Tongue (tissue), 2 donors: ENCODE data around the gene GNA15. TPM values are rescaled to one million over a fixed set of nuclear protein-coding genes. Genes with fewer than 3 reads are reported as not detected.
A peak's percentile ranks its signal among the peaks of the same experiment; 100 is the strongest.

Source experiments
- DNase-seq: peaks from one replicate; pipeline ENCODE4 v3.0.0-alpha.2; 2015
- total RNA-seq: library from RNA; depleted of rRNA; stranded (reverse); fragments of >200 nt; gene quantifications from one replicate; pipeline ENCODE4 v1.2.3, GENCODE V29; 2014

The GNA15 gene
- total RNA-seq, 1 donor from 2014 or later, result 6.1 TPM

- DNase-seq, result peak; percentile 72
Observed at GRCh38 chr19:3175781-3176714, 40.2 kb downstream of the GNA15 start.

- DNase-seq, result no peak
Observed at GRCh38 chr19:3176715-3177501, 41.1 kb downstream of the GNA15 start.

- DNase-seq, result no peak
Observed at GRCh38 chr19:3178377-3178972, 42.6 kb downstream of the GNA15 start, which contains the start of gene S1PR4. Gene S1PR4, plus strand, starts transcription at chr19:3178769. Its CDS starts 24 bp downstream, at chr19:3178793.

- no peak for DNase-seq
Observed at GRCh38 chr19:3178973-3179738, 43.3 kb downstream of the GNA15 start.

- no peak for DNase-seq
Observed at GRCh38 chr19:3179739-3180293, 44.0 kb downstream of the GNA15 start.

GRCh38 chr19:3183721-3184641, 48.1 kb downstream of the GNA15 start:
- no peak for DNase-seq

- no peak for DNase-seq
Observed at GRCh38 chr19:3184847-3185460, 49.1 kb downstream of the GNA15 start.

GRCh38 chr19:3185461-3186159, 49.8 kb downstream of the GNA15 start, which contains the start of gene NCLN:
Gene NCLN, plus strand, starts transcription at chr19:3185930. Its CDS starts 101 bp downstream, at chr19:3186031.
- DNase-seq, result peak; percentile 98

GRCh38 chr19:3186160-3186688, 50.4 kb downstream of the GNA15 start:
- no peak for DNase-seq

GRCh38 chr19:3186891-3187661, 51.2 kb downstream of the GNA15 start:
- no peak for DNase-seq

GRCh38 chr19:3187662-3188511, 52.1 kb downstream of the GNA15 start:
- DNase-seq, result no peak

- no peak for DNase-seq
Observed at GRCh38 chr19:3188627-3189596, 53.1 kb downstream of the GNA15 start.

- no peak for DNase-seq
Observed at GRCh38 chr19:3189702-3190469, 54.1 kb downstream of the GNA15 start.

- DNase-seq, result no peak
Observed at GRCh38 chr19:3190470-3190770, 54.6 kb downstream of the GNA15 start.
